Measurements from ENCODE around the gene SOX8.

DNA sequence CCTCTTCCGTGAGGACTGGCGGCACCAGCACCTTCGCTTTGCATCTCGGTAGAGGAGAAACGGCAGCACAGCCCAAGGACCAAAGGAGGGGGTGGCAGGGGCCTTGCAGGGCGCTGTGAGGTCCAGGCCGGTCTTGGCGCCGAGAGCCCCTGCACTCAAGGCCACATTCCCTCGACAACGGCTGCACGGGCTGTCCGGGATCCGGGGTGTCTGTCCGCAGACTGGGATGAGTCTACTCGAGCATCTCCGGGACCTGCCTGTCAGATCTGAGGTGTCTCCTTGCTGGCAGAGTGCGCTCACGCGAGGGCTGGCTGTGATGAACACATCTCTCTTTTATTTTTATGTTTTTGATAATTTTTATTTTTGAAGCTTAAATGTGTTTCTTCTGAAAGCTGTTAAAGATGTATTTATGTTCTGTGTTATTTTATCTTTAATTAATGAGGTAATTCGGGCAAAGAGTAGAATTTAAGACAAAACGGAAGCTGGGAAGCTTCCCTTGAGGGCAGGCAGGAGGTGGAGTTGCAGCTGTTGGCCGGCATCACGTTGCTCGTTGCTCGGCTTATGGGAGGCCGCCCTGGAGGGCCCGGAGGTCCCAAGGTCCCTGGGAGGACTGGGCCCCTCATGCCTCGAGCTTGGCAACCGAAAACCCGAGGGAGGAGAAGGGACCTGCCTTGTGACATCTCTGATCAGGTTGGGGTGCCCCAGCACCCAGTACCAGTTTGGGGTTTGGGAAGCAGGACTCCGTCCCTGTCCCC, 4.3 kb downstream of the SOX8 start:
- TF ChIP-seq CTCF (IDR thresholded peaks at IDR 0.05) (no peak), POLR2A (IDR thresholded peaks at IDR 0.05) (no peak)
